GM12891 (cell line): ENCODE data around the gene MIS18A.
"Not testable (repeated sequence)": the region's sequence is repeated elsewhere in the genome, so short reads cannot be mapped to it uniquely, and the experiment has no call there.

ENCODE experiments used
- POLR2A ChIP-seq: IDR thresholded peaks from 2 replicates; pipeline ENCODE4 v1.6.1; 2011; ENCODE audit warnings: low read depth, low read length, control low read depth
- POLR2AphosphoS5 ChIP-seq: IDR thresholded peaks from 2 replicates; pipeline ENCODE4 v1.6.1; 2011; ENCODE audit warnings: low read depth, low read length, control low read depth
- TAF1 ChIP-seq: IDR thresholded peaks from 2 replicates; pipeline ENCODE4 v1.6.1; 2011; ENCODE audit warnings: low read depth, low read length, control low read depth

GRCh38 chr21:32265321-32265720, 13.5 kb downstream of the MIS18A start:
- not testable (repeated sequence) for TF ChIP-seq POLR2AphosphoS5, POLR2A, TAF1
